Stimulated activated CD4-positive, alpha-beta T cell treated with anti-CD3 and anti-CD28 coated beads, Interleukin-1b, Interleukin-23, amount 100 ng/mL, for 1 hour (primary cell): Measurements from ENCODE around the gene TRIM24.
"Not testable (repeated sequence)": the region's sequence is repeated elsewhere in the genome, so short reads cannot be mapped to it uniquely, and the experiment has no call there.

Source experiments
- DNase-seq, 2 donors: peaks; one replicate each; pipeline ENCODE4 v3.0.0-alpha.2; 2020; ENCODE audit warnings: low read depth in 2 of 2

The TRIM24 gene

DNA sequence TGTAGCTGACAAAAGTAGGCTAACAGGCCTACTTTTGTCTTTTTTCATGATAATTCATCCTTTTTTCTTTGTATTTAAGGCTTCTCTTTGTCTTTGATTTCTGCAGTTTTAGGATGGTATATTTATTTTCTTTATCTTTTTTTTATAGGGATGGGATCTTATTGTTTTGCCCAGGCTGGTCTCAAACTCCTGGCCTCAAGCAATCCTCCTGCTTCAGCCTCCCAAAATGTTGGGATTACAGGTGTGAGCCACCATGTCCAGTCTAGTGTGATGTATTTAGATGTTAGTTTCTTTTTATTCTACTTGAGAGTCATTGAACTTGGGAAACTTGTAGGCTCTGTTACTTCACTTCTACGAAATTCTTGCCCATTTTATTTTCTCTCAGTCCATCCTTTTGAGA lies 35.4 kb downstream of the TRIM24 start:
- DNase-seq = no peak

DNA sequence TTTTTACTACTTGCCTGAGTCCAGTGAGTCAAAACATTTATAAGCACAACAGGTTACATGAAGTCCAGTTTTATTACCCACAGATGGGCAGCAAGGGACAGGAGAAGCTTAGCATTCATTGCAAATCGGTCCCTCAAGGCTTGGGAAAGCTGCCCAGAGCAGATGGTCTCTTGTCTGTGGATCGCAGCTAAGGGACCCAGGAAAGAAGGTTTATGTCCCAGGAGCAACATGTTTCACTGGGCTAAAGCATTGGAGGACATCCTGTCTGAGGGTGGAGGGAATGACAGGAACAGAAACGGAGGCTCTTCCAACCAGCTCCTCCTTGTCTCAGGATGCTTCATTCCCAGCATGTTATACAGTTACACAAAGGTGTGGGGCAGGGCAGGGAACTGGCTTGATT lies 39.3 kb downstream of the TRIM24 start:
- DNase-seq = no peak

GRCh38 chr7:138500303-138500702 lies 40.2 kb downstream of the TRIM24 start:
- DNase-seq = not testable (repeated sequence)

DNA sequence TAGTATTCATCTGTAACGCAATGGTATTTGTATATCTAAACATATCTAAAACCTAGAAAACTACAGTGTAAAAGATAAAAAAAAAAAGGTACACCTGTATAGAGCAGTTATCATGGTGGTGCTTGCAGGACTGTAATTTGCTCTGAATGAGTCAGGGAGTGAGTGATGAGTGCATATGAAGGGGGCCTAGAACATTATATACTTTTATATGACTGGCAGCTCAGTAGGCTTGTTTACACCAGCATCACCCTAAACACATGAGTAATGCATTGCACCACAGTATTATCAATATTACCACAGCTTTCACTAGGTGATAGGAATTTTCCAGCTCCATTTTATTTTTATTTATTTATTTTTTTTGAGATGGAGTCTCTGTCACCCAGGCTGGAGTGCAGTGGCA lies 40.8 kb downstream of the TRIM24 start:
- no peak for DNase-seq

DNA sequence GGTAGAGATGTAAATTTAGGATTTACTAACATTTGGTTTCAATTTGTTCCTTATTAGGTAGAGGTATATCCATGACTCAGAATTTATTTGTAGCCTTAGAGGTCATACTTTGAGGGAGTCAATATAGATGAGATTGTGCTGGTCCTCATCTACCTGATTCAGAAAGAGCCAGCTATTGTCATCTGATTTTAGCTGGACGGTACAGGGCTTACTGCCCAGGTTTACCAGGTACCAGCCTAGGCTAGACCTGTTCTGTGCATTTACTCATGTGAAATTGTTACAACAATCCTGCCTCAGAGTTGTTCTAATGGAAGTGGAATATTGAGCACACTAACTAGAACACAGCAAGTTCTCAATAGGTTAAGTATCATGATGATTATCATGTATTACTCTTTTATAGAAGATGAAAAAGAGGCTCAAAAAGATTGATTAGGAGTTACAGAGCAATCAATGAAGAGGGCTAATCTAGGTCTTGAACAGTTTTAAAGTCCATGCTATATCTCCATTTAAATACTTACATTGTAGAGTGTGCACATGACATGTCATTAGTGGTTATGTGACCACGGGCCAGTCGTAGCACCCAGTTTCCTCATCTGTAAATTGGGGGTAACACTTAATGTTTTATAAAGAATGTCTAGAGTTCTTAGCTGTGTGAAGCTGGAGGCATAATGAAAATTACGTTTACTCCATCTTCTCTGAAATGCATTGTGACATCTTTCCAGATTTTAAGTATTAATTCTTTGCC lies 42.1 kb downstream of the TRIM24 start:
- DNase-seq = no peak

GRCh38 chr7:138505361-138505873 lies 45.4 kb downstream of the TRIM24 start:
- DNase-seq = no peak

- no peak for DNase-seq
These were observed 46.7 kb downstream of the TRIM24 start for GRCh38 chr7:138506764-138507163.

GRCh38 chr7:138510003-138510402 lies 49.9 kb downstream of the TRIM24 start:
- no peak for DNase-seq

DNA sequence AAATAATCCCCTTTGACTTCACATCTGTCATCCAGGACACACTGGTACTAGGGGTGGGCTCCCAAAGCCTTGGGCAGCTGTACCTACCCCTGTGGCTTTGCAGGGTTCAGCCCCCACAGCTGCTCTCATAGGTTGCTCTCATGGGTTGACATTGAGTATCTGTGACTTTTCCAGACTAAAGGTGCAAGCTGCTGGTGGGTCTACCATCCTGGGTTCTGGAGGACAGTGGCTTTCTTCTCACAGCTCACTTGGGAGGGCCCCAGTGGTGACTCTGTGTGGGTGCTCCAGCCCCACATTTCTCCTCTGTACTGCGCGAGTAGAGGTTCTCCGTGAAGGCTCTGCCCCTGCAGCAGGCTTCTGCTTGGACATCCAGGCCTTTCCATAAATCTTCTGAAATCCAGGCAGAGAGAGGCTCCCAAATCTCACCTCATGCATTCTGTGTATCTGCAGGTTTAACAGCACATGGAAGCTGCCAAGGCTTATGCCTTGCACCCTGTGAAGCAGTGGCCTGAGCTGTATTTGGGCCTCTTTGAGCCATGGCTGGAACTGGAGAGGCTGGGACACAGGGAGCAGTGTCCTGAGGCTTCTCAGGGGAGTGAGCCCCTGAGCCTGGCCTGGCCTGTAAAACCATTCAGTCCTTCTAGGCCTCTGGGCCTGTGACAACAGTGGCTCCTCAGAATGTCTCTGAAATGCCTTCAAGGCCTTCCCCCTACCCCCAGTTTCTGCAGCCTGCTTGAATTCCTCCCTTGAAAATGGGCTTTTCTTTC lies 52.2 kb downstream of the TRIM24 start:
- DNase-seq = no peak

DNA sequence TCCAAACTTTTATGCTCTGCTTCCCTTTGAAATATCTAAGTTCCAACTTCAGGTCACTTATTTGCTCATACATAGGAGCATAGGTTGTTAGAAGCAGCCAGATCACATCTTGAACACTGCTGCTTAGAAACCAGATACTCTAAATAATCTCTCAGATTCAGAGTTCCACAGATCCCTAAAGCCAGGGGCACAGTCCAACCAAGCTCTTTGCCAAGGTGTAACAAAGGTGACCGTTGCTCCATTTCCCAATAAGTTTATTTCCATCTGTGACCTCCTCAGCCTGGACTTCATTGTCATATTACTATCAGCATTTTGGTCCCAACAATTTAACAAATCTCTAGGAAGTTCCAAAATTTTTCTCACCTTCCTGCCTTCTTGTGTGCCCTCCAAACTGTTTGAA lies 52.8 kb downstream of the TRIM24 start:
- DNase-seq = no peak

DNA sequence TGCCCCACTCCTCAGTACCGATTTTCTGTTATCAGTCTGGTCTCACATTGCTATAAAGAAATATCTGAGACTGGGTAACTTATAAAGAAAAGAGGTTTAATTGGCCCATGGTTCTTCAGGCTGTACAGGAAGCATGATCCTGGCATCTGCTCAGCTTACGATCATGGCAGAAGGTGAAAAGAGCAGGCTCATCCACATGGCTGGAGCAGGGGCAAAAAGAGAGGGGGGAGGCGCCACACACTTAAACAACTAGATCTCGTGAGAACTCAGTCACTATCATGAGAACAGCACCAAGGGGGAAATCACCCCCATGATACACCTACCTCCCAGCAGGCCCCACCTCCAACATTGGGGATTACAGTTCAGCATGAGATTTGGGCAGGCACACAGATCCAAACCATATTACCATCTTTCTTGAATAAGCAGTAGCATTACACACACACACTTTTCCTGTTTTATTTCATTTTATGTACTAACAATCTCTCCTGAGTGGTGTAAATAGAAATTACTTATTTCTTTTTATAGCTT lies 53.3 kb downstream of the TRIM24 start:
- no peak for DNase-seq

GRCh38 chr7:138514044-138514443 lies 54.0 kb downstream of the TRIM24 start:
- DNase-seq = no peak

DNA sequence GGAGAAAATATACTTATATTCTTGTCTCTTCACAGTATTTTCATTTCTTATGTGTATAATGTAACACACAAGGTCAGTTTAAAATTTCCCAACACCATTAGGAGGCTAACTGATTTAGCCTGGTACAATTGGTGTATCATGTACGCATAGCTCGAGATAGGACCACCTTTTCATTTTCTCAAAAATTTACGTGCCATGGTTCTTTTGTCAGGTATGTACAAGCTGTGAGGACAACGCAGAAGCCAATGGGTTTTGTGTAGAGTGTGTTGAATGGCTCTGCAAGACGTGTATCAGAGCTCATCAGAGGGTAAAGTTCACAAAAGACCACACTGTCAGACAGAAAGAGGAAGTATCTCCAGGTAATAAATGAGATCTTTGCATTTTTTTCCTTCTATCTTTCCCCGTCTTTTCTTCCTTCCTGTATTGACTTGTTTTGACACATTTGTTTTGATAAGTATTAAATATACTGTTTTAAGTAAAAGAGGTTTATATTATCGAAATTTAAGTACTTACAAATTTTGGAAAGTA lies 55.0 kb downstream of the TRIM24 start:
- no peak for DNase-seq

DNA sequence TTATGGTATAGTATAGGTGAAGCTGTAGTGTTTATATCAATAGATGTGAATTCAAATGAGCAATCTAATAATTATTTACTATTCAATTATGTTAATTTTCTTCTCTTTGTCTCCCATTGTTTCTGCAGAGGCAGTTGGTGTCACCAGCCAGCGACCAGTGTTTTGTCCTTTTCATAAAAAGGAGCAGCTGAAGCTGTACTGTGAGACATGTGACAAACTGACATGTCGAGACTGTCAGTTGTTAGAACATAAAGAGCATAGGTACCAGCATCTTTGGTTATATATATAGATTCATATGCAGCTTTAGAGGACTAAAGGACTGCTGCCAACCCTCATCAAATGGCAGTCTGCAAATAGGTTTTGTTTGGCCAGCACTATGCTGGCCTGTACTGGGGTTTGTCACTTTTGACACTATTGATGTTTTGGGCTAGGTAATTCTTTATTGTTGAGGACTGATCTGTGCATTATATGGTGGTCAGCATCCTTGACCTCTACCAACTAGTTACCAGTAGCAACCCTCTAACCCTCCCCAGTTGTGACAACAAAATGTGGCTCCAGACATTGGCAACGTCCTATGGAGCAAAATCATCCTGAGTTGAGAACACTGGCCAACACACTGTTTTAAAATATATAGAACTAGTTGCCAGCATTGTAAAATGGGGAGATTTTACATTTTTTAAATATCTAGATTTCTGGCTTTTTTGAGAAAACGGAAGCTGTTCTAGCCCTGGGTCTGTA lies 59.2 kb downstream of the TRIM24 start:
- no peak for DNase-seq

- no peak for DNase-seq
These were observed 60.7 kb downstream of the TRIM24 start for GRCh38 chr7:138520742-138521141.

- DNase-seq = no peak
These were observed 61.9 kb downstream of the TRIM24 start for GRCh38 chr7:138521837-138522461.

- DNase-seq = no peak
These were observed 64.2 kb downstream of the TRIM24 start for GRCh38 chr7:138524259-138524658.

- no peak for DNase-seq
These were observed 65.7 kb downstream of the TRIM24 start for GRCh38 chr7:138525757-138526156.

GRCh38 chr7:138527746-138528223 lies 67.7 kb downstream of the TRIM24 start:
- no peak for DNase-seq

DNA sequence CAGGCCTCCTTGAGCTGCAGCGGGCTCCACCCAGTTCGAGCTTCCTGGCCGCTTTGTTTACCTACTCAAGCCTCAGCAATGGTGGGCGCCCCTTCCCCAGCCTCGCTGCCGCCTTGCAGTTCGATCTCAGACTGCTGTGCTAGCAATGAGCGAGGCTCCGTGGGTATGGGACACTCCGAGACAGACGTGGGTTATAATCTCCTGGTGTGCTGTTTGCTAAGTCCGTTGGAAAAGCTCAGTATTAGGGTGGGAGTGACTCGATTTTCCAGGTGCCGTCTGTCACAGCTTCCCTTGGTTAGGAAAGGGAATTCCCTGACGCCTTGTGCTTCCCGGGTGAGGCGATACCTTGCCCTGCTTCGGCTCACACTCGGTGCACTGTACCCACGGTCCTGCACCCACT lies 76.8 kb downstream of the TRIM24 start:
- not testable (repeated sequence) for DNase-seq

DNA sequence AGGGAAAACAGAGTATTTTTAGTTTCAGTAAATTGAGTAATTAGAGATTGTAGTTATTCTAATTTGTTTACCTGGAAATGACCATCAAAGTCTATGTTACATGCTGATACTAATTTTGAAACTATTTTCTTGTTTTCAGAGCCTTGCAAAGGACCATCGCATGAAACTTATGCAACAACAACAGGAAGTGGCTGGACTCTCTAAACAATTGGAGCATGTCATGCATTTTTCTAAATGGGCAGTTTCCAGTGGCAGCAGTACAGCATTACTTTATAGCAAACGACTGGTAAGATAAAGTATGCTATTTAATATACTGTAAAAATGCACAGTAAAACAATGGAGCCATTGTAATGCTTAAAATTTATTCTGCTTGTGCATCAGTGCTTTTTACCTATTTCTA lies 78.5 kb downstream of the TRIM24 start:
- DNase-seq = no peak
